ENCODE data around the gene CHKB.

Gene CHKB

GRCh38 chr22:50595189-50595588, 12.5 kb upstream of the CHKB start:
- no peak for DNase-seq

GRCh38 chr22:50587407-50587806, 4.8 kb upstream of the CHKB start:
- DNase-seq = no peak

GRCh38 chr22:50586416-50586815, 3.8 kb upstream of the CHKB start:
- no peak for DNase-seq

- no peak for DNase-seq
Observed at GRCh38 chr22:50585781-50586180, 3.1 kb upstream of the CHKB start.

- no peak for DNase-seq
Observed at GRCh38 chr22:50585238-50585637, 2.6 kb upstream of the CHKB start.

GRCh38 chr22:50584106-50585096, 1.8 kb upstream of the CHKB start:
- no peak for DNase-seq

GRCh38 chr22:50583294-50583861, 729 bp upstream of the CHKB start:
- no peak for DNase-seq

- DNase-seq = peak; percentile 30
Observed at GRCh38 chr22:50581950-50582492, 628 bp downstream of the CHKB start.

GRCh38 chr22:50581031-50581949, 1.4 kb downstream of the CHKB start:
- DNase-seq = no peak

- no peak for DNase-seq
Observed at GRCh38 chr22:50579752-50580151, 2.9 kb downstream of the CHKB start.

- no peak for DNase-seq
Observed at GRCh38 chr22:50578776-50579310, 3.8 kb downstream of the CHKB start.

- DNase-seq = no peak
Observed at GRCh38 chr22:50577987-50578775, 4.5 kb downstream of the CHKB start, which contains the start of gene CPT1B. Gene CPT1B (minus strand): TSS chr22:50578427. CDS start chr22:50577915, 512 bp downstream.

- no peak for DNase-seq
Observed at GRCh38 chr22:50577697-50577986, 5.0 kb downstream of the CHKB start.

- no peak for DNase-seq
Observed at GRCh38 chr22:50576806-50577696, 5.6 kb downstream of the CHKB start.

- DNase-seq = no peak
Observed at GRCh38 chr22:50576070-50576469, 6.6 kb downstream of the CHKB start.

GRCh38 chr22:50575426-50575941, 7.2 kb downstream of the CHKB start:
- DNase-seq = no peak

- DNase-seq = no peak
Observed at GRCh38 chr22:50574383-50574755, 8.3 kb downstream of the CHKB start.

- no peak for DNase-seq
Observed at GRCh38 chr22:50573491-50574382, 8.9 kb downstream of the CHKB start.

- DNase-seq = no peak
Observed at GRCh38 chr22:50572965-50573364, 9.7 kb downstream of the CHKB start.

Data from stimulated activated CD4-positive, alpha-beta T cell treated with anti-CD3 and anti-CD28 coated beads, Interleukin-12 subunit alpha, Interleukin-12 subunit beta, amount 100 ng/mL, for 4 hours (primary cell).